Stomach (tissue), 4 donors: ENCODE measurements around the gene MYOCOS.

Experiments
- POLR2AphosphoS5 ChIP-seq, 3 donors: sonication (generic); formaldehyde crosslinking; IDR thresholded peaks; one replicate each; pipeline ENCODE4 v1.6.1; 2016; ENCODE audit warnings: antibody characterized with exemption in 3 of 3
- TF ChIP-seq, protein P1 (sequence below), 7 experiments: fragments of 450-650 bp in 4 of 7; fragments of 200-600 bp in 3 of 7; sonication (generic) in 3 of 7; IDR thresholded peaks; one replicate each; pipeline ENCODE4 v1.5.1; 2016 to 2019; ENCODE audit warnings: antibody characterized with exemption in 7 of 7, control low read depth in 2 of 7, mild to moderate bottlenecking in 1 of 7

GRCh38 chr1:171616586-171616985 is 5.5 kb upstream of the MYOCOS start:
- TF ChIP-seq POLR2AphosphoS5 (IDR thresholded peaks at IDR 0.05): no peak
- TF ChIP-seq, protein P1, sequence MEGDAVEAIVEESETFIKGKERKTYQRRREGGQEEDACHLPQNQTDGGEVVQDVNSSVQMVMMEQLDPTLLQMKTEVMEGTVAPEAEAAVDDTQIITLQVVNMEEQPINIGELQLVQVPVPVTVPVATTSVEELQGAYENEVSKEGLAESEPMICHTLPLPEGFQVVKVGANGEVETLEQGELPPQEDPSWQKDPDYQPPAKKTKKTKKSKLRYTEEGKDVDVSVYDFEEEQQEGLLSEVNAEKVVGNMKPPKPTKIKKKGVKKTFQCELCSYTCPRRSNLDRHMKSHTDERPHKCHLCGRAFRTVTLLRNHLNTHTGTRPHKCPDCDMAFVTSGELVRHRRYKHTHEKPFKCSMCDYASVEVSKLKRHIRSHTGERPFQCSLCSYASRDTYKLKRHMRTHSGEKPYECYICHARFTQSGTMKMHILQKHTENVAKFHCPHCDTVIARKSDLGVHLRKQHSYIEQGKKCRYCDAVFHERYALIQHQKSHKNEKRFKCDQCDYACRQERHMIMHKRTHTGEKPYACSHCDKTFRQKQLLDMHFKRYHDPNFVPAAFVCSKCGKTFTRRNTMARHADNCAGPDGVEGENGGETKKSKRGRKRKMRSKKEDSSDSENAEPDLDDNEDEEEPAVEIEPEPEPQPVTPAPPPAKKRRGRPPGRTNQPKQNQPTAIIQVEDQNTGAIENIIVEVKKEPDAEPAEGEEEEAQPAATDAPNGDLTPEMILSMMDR (IDR thresholded peaks at IDR 0.05): no peak
